ENCODE measurements around the gene STARD5.

The STARD5 gene

GRCh38 chr15:81278306-81279029 lies 45.5 kb downstream of the STARD5 start:
- in situ Hi-C loops (cut with MboI; ENCODE audit: low sequenced_read_pairs): loop anchor here (10.0 kb wide), 2 partner anchors 46 to 126 kb away; partner anchors contain the start of gene STARD5

GRCh38 chr15:81277851-81278250 lies 46.1 kb downstream of the STARD5 start:
- in situ Hi-C loops (cut with MboI; ENCODE audit: low sequenced_read_pairs): loop anchor here (10.0 kb wide), 2 partner anchors 47 to 127 kb away; partner anchors contain the start of gene STARD5

GRCh38 chr15:81276967-81277366 lies 47.0 kb downstream of the STARD5 start:
- in situ Hi-C loops (cut with MboI; ENCODE audit: low sequenced_read_pairs): loop anchor here (10.0 kb wide), 2 partner anchors 48 to 128 kb away; partner anchors contain the start of gene STARD5

GRCh38 chr15:81275711-81276392 lies 48.1 kb downstream of the STARD5 start:
- in situ Hi-C loops (cut with MboI; ENCODE audit: low sequenced_read_pairs): loop anchor here (10.0 kb wide), 2 partner anchors 49 to 129 kb away; partner anchors contain the start of gene STARD5

- in situ Hi-C loops (cut with MboI; ENCODE audit: low sequenced_read_pairs): loop anchor here (10.0 to 25.0 kb wide), 3 partner anchors 50 to 163 kb away; partner anchors contain the start of gene STARD5
These were observed 48.8 kb downstream of the STARD5 start for GRCh38 chr15:81274931-81275707.

GRCh38 chr15:81274255-81274654 lies 49.7 kb downstream of the STARD5 start:
- in situ Hi-C loops (cut with MboI; ENCODE audit: low sequenced_read_pairs): loop anchor here (10.0 to 25.0 kb wide), 3 partner anchors 51 to 162 kb away; partner anchors contain the start of gene STARD5

GRCh38 chr15:81273855-81274254 lies 50.1 kb downstream of the STARD5 start:
- in situ Hi-C loops (cut with MboI; ENCODE audit: low sequenced_read_pairs): loop anchor here (10.0 to 25.0 kb wide), 3 partner anchors 51 to 162 kb away; partner anchors contain the start of gene STARD5

GRCh38 chr15:81273200-81273599 lies 50.7 kb downstream of the STARD5 start:
- in situ Hi-C loops (cut with MboI; ENCODE audit: low sequenced_read_pairs): loop anchor here (10.0 to 25.0 kb wide), 3 partner anchors 52 to 161 kb away; partner anchors contain the start of gene STARD5

- in situ Hi-C loops (cut with MboI; ENCODE audit: low sequenced_read_pairs): loop anchor here (10.0 to 25.0 kb wide), 3 partner anchors 53 to 160 kb away; partner anchors contain the start of gene STARD5
These were observed 51.9 kb downstream of the STARD5 start for GRCh38 chr15:81271761-81272644.

- in situ Hi-C loops (cut with MboI; ENCODE audit: low sequenced_read_pairs): loop anchor here (10.0 to 25.0 kb wide), 3 partner anchors 54 to 159 kb away; partner anchors contain the start of gene STARD5
These were observed 53.0 kb downstream of the STARD5 start for GRCh38 chr15:81270781-81271491.

- in situ Hi-C loops (cut with MboI; ENCODE audit: low sequenced_read_pairs): loop anchor here (10.0 to 25.0 kb wide), 3 partner anchors 55 to 158 kb away; partner anchors contain the start of gene STARD5
These were observed 53.8 kb downstream of the STARD5 start for GRCh38 chr15:81270188-81270587.

GRCh38 chr15:81268881-81269601 lies 54.9 kb downstream of the STARD5 start:
- in situ Hi-C loops (cut with MboI; ENCODE audit: low sequenced_read_pairs): loop anchor here (5.0 to 25.0 kb wide), 2 partner anchors 157 to 292 kb away; no protein-coding TSS in a partner anchor

GRCh38 chr15:81268340-81268739 lies 55.6 kb downstream of the STARD5 start:
- in situ Hi-C loops (cut with MboI; ENCODE audit: low sequenced_read_pairs): loop anchor here (5.0 to 25.0 kb wide), 2 partner anchors 156 to 291 kb away; no protein-coding TSS in a partner anchor

GRCh38 chr15:81265944-81266775 lies 57.8 kb downstream of the STARD5 start:
- in situ Hi-C loops (cut with MboI; ENCODE audit: low sequenced_read_pairs): loop anchor here (5.0 to 25.0 kb wide), 2 partner anchors 154 to 289 kb away; no protein-coding TSS in a partner anchor

- in situ Hi-C loops (cut with MboI; ENCODE audit: low sequenced_read_pairs): loop anchor here (5.0 to 25.0 kb wide), 2 partner anchors 153 to 288 kb away; no protein-coding TSS in a partner anchor
These were observed 58.5 kb downstream of the STARD5 start for GRCh38 chr15:81265256-81265943.
